ENCODE measurements around the gene SENP3. TPM values are rescaled to one million over a fixed set of nuclear protein-coding genes. Genes with fewer than 3 reads are reported as not detected.
A peak's percentile ranks its signal among the peaks of the same experiment; 100 is the strongest.

Gene SENP3
- 10 to 100 TPM; 42.9 to 46.3 TPM for total RNA-seq

- DNase-seq (ENCODE audit: low spot score in 2 of 2) (peak; percentile 92 to 94), ATAC-seq (peak; percentile 84 to 88)
- peak within 1 kb of the TSS; percentile 89 to 95 for H3K27ac Mint-ChIP-seq
- peaks cover 7 to 8% of the 10 kb centered on the region in 2 donors for H3K36me3 Mint-ChIP-seq
- no peaks in the 10 kb centered on the region for H3K9me3 Mint-ChIP-seq
These were observed at the start of gene SENP3 for GRCh38 chr17:7561589-7562207. TSS of gene SENP3 (plus strand) at chr17:7561919. CDS start at chr17:7563077, 1,158 bp downstream.

- peaks cover 16 to 20% of the 10 kb centered on the region in 2 donors for H3K36me3 Mint-ChIP-seq
- H3K9me3 Mint-ChIP-seq, result no peaks in the 10 kb centered on the region
- H3K27ac Mint-ChIP-seq, result no peak overlapping the region
- ATAC-seq (no peak), DNase-seq (ENCODE audit: low spot score in 2 of 2) (no peak)
These were observed 49.6 kb upstream of the SENP3 start for GRCh38 chr17:7512105-7512504.

- no peak for DNase-seq (ENCODE audit: low spot score in 2 of 2)
- Mint-ChIP-seq H3K27ac (peak overlapping the region in 1 of 2 donors; percentile 76), H3K9me3 (no peaks in the 10 kb centered on the region), H3K36me3 (peaks cover 16 to 20% of the 10 kb centered on the region in 2 donors)
- ATAC-seq, result peak in 1 of 2 donors; percentile 8
These were observed 48.7 kb upstream of the SENP3 start for GRCh38 chr17:7512824-7513540.

GRCh38 chr17:7513850-7514419 lies 47.8 kb upstream of the SENP3 start:
- DNase-seq (ENCODE audit: low spot score in 2 of 2), result no peak
- Mint-ChIP-seq H3K36me3 (peaks cover 12 to 16% of the 10 kb centered on the region in 2 donors), H3K27ac (no peak overlapping the region)

GRCh38 chr17:7515911-7516610 lies 45.7 kb upstream of the SENP3 start:
- no peak for ATAC-seq
- H3K36me3 Mint-ChIP-seq, result peaks cover 3 to 6% of the 10 kb centered on the region in 2 donors
- H3K27ac Mint-ChIP-seq, result no peak overlapping the region
- no peaks in the 10 kb centered on the region for H3K9me3 Mint-ChIP-seq
- DNase-seq (ENCODE audit: low spot score in 2 of 2), result no peak

More at GRCh38 chr17:7513850-7514419, 47.8 kb upstream of the SENP3 start:
- H3K9me3 Mint-ChIP-seq, result no peaks in the 10 kb centered on the region
- ATAC-seq, result peak in 1 of 2 donors; percentile 17

- H3K27ac Mint-ChIP-seq, result peak overlapping the region in 1 of 2 donors; percentile 39
- H3K9me3 Mint-ChIP-seq, result no peaks in the 10 kb centered on the region
- H3K36me3 Mint-ChIP-seq, result peaks cover 0 to 12% of the 10 kb centered on the region in 2 donors
- ATAC-seq, result peak; percentile 76
- peak in 1 of 2 donors; percentile 58 for DNase-seq (ENCODE audit: low spot score in 2 of 2)
These were observed 38.7 kb upstream of the SENP3 start for GRCh38 chr17:7523033-7523432.

- Mint-ChIP-seq H3K27ac (no peak overlapping the region), H3K9me3 (peaks cover 0 to 11% of the 10 kb centered on the region in 2 donors), H3K36me3 (peaks cover 4 to 20% of the 10 kb centered on the region in 2 donors)
- ATAC-seq, result no peak
- DNase-seq (ENCODE audit: low spot score in 2 of 2), result no peak
These were observed 32.9 kb upstream of the SENP3 start for GRCh38 chr17:7528842-7529241.

- peaks cover 4 to 20% of the 10 kb centered on the region in 2 donors for H3K36me3 Mint-ChIP-seq
- ATAC-seq, result no peak
- no peak overlapping the region for H3K27ac Mint-ChIP-seq
- no peak for DNase-seq (ENCODE audit: low spot score in 2 of 2)
- H3K9me3 Mint-ChIP-seq, result peaks cover 0 to 11% of the 10 kb centered on the region in 2 donors
These were observed 31.5 kb upstream of the SENP3 start for GRCh38 chr17:7530023-7530900.

- ATAC-seq (no peak), DNase-seq (ENCODE audit: low spot score in 2 of 2) (no peak)
- H3K9me3 Mint-ChIP-seq, result no peaks in the 10 kb centered on the region
- no peak overlapping the region for H3K27ac Mint-ChIP-seq
- H3K36me3 Mint-ChIP-seq, result no peaks in the 10 kb centered on the region
These were observed 23.7 kb upstream of the SENP3 start for GRCh38 chr17:7538050-7538449.

GRCh38 chr17:7538891-7539545 lies 22.7 kb upstream of the SENP3 start:
- no peaks in the 10 kb centered on the region for H3K36me3 Mint-ChIP-seq
- no peak for ATAC-seq
- H3K27ac Mint-ChIP-seq, result no peak overlapping the region

GRCh38 chr17:7541074-7541621 lies 20.6 kb upstream of the SENP3 start:
- ATAC-seq (no peak), DNase-seq (ENCODE audit: low spot score in 2 of 2) (no peak)
- Mint-ChIP-seq H3K9me3 (no peaks in the 10 kb centered on the region), H3K36me3 (no peaks in the 10 kb centered on the region), H3K27ac (no peak overlapping the region)

More at GRCh38 chr17:7538891-7539545, 22.7 kb upstream of the SENP3 start:
- DNase-seq (ENCODE audit: low spot score in 2 of 2), result no peak
- no peaks in the 10 kb centered on the region for H3K9me3 Mint-ChIP-seq

- H3K27ac Mint-ChIP-seq, result no peak overlapping the region
- DNase-seq (ENCODE audit: low spot score in 2 of 2), result no peak
- H3K36me3 Mint-ChIP-seq, result peaks cover 4 to 5% of the 10 kb centered on the region in 2 donors
- no peaks in the 10 kb centered on the region for H3K9me3 Mint-ChIP-seq
- ATAC-seq, result no peak
These were observed 16.8 kb upstream of the SENP3 start for GRCh38 chr17:7544911-7545310.

- Mint-ChIP-seq H3K36me3 (peaks cover 10 to 11% of the 10 kb centered on the region in 2 donors), H3K27ac (peak within 1 kb of the TSS; percentile 32 to 68), H3K9me3 (no peaks in the 10 kb centered on the region)
- DNase-seq (ENCODE audit: low spot score in 2 of 2), result peak in 1 of 2 donors; percentile 44
- peak; percentile 61 to 66 for ATAC-seq
These were observed 12.9 kb upstream of the SENP3 start, which contains the start of gene TNFSF12 for GRCh38 chr17:7548585-7549400. TSS of gene TNFSF12 (plus strand) at chr17:7549058. CDS start at chr17:7549154, 96 bp downstream.

- DNase-seq (ENCODE audit: low spot score in 2 of 2), result no peak
- no peaks in the 10 kb centered on the region for H3K9me3 Mint-ChIP-seq
- H3K27ac Mint-ChIP-seq, result peak overlapping the region in 1 of 2 donors; percentile 68
- H3K36me3 Mint-ChIP-seq, result peaks cover 10 to 11% of the 10 kb centered on the region in 2 donors
- peak; percentile 47 to 62 for ATAC-seq
These were observed 12.2 kb upstream of the SENP3 start for GRCh38 chr17:7549401-7550055.
